NCI-H510A treated with DMSO at 0.1 percent for 48 hours (cell line): ENCODE results near the gene DIP2C.
"Not testable (repeated sequence)": the region's sequence is repeated elsewhere in the genome, so short reads cannot be mapped to it uniquely, and the experiment has no call there.

Source experiments
- DNase-seq: peaks from one replicate; lab custom pipeline; 2025; lab: John Stamatoyannopoulos, UW

The DIP2C gene

DNA sequence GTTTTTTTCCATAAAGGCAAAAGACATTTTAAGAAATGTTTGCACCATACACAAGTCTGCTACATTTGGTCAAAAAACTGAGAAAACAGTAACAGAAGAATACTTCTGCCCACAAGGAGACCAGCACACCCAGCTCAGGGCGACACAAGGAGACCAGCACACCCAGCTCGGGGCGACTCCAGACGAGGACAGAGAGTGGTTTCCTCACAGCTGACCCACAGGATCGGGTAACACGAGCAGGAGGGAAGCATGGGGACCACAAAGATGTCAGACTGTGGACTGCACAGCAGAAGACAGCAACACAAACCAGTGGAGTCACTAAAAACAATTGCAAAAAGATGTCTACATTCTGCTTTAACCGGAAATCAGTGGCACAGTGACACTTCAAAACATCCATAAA, 237.6 kb downstream of the DIP2C start:
- no peak for DNase-seq

DNA sequence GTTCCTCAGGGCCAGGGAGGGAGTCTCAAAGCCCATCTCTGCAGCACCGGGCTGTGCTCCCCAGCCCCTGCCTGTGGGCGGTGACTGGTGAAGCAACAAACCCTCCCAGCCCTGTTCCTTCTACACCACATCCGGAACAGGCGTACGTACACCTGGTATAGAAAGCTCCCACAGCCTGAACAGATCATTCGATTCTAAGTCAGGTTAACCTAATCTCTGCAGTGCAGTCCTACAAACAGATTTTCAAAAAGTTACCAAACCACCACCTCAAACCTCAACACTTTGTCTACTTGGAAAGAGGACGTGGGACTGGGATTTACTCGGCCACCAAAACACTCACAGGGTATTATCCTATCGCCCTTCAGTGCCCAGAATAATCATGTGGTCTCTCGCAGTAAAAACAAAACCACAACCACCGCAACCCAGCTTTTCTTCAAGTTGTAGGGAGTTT, 238.4 kb downstream of the DIP2C start:
- DNase-seq: no peak

DNA sequence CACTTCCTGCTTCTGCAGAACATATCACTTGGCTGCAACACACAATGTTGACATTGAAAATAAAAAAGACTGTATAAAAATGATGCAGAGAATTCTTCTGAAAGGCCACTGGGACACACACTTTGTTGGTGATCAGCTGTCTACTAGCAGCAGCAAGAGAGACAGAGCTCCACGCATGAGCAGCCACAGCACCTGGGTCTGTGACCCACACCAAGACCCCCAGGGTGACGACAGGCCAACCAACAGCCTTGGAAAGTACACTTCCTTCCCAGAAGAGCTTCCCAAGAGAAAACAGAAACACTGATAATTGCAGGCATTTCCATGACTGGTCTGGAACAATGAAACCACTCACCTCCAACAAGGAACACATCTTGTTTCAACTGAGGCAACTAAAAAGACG, 239.0 kb downstream of the DIP2C start:
- DNase-seq: no peak

DNA sequence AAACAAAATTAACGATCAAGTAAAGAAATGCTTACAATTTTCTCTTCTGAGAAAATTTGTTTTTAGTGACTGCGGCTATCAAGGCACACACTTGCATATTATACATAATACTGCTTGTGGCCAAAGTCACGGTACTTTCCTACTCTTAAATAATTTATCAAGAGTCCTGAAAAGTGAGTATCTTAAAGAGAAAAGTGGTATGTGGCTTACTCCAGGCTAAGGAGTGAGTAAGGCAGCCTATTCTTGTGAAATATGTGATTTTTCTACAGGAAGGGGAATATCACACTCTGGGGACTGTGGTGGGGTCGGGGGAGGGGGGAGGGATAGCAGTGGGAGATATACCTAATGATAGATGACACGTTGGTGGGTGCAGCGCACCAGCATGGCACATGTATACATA, 240.1 kb downstream of the DIP2C start:
- DNase-seq: not testable (repeated sequence)

DNA sequence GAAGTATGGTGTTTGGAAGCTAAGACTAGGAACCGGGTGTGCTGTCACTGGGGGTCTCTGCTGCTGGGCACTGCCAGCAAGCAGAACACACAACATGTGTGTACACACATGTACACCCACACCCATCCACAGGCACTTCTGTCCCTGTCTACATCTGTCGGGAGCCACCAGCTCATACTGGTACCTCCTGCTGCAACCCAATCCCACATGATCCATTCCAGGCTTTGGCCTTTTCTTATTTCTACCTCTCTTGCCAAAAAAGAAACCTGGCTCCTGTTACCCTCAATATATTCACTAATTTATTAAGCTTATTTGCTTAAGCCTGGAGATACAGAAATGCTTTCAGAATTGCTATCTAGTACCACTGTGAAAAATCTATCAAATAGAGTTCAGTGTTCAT, 246.0 kb downstream of the DIP2C start:
- no peak for DNase-seq

DNA sequence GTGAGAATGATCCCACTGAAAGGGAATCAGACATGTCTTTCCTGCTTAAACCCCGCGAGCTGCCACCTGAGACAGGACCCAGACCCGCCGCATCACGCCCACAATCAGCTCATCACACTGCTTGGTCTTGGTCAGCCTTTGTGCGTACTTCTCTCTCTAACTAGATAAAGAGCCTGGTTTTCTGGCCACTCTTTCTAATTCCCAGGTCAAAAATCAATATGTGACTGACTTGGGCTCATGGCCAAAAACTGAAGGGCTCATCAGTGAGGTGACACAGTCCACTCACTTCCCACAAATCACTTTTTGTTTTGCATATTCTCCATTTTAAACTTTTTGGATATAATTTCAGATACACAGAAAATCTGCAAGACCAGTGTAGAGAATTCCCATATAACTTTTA, 247.3 kb downstream of the DIP2C start:
- DNase-seq: no peak

DNA sequence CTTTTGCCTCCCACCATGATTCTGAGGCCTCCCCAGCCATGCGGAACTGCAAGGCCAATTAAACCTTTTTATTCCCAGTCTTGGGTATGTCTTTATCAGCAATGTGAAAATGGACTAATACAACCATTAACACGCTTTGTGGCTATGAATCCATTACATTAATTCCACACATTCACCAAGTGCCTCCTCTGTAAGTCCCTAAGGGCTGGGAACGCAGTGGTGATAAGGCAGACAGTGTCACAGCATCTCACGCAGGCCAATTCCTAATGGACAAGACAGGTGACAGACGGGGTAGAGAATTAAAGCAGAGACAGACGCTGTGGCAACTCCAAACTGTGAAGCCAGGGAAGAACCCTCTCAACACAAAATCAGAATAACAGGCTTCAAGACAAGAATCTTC, 247.8 kb downstream of the DIP2C start:
- no peak for DNase-seq

DNA sequence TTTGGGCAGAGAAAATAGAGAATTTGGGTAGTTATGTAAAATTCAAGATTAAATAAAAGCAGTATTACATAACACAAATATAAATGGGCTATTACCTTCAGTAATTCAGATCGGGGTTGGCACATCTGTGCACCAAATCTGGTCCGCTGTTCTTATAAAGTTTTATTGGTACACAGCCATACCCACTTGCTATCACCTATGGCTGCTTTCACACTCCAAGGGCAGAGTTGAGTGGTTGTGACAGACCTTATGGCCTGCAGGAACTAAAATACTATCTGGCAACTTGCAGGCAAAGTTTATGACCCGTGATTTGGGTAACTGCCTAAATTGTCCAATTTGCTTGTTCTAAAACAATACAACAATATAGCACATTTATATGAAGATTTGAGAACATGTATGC, 249.3 kb downstream of the DIP2C start:
- no peak for DNase-seq

DNA sequence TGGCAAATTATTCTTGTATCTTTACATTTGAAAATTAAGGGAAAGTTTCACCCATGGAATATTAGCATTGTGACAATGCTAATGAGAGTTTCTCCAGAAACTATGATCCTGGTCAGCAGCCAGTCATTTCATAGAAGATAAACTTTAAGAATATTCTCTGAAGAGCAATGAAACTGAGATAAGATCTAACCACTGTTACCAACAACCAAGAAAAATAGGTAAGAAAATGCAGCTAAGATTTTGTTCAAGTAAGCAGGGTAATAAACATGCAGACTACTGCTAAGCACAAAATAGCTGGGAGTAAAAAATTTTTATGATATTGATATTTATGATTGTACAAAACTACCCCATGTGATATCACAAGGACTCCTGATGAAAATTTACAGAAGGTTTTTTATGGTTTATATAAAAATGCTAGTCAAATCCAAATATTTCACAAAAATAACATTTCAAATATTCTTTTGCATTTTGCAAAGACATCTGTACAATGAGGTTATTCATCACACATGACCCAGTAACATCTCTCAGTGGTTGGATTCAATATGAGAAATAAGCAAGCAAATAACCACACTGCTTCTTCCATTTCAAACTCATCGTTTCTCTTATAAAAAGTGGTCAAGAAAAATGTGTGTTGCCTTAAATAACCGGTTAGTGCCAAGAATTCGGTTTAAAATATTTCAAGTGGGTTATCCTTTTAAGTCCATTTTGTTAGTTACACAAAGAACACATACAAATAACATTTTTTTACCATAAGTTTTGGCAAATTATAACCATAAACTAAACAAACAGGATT, 251.6 kb downstream of the DIP2C start:
- DNase-seq: no peak

DNA sequence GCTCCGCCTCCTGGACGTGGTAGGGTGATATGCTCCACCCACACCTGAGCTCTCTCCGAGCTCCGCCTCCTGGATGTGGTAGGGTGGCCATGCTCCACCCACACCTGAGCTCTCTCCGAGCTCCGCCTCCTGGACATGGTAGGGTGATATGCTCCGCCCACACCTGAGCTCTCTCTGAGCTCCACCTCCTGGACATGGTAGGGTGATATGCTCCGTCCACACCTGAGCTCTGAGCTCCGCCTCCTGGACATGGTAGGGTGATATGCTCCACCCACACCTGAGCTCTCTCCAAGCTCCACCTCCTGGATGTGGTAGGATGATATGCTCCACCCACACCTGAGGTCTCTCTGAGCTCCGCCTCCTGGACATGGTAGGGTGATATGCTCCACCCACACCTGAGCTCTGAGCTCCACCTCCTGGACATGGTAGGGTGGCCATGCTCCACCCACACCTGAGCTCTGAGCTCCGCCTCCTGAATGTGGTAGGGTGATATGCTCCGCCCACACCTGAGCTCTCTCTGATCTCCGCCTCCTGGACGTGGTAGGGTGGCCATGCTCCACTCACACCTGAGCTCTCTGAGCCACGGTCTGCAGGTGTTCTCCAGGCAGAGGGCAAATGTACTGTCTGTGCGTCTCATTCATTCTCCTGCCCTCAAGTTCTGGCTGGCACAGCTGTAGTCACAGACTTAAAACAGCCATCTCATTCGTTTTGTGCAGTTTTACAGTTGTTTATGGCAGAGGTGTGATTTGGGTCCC, 252.4 kb downstream of the DIP2C start:
- no peak for DNase-seq

DNA sequence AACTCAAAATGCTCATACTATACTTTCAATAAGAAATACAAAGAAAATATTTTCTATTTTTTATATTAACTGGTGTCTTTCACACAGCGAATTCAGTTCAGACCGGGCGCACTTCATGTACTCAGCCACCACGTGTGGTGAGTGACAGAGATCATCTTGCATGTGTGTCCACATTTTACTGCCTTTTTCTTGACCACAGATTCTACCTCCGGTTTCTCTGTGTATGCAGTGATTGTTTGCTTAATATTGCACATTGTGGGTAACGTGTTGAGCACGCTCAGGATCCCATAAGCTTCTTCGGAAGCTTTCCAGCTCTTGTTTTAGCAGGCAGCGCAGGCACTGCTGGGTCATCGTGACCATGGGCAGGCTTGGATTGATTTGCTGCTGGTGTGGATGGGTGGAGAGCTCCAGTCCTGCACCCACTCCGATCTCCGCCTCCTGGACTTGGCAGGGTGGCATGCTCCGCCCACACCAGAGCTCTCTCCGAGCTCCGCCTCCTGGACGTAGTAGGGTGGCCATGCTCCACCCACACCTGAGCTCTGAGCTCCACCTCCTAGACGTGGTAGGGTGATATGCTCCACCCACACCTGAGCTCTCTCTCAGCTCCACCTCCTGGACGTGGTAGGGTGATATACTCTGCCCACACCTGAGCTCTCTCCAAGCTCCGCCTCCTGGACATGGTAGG, 253.3 kb downstream of the DIP2C start:
- no peak for DNase-seq

DNA sequence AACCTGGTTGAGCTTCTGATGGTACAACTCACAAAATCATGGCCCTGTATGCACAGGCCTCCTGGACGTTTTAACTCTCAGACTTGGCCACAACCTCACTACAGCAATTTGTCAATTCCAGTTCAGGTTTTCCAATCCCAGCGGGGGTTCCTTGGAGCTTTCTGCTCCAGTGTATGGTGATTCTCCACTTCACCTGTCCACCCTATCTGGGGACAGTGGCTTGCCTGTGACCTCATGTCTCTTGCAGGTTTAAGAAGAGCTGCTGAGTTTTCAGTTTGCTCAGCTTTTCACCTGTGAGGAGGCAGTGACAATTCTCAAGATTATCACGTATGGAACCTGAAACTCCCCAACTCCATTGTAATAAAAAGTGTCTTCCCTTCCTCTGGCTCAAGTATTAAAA, 254.1 kb downstream of the DIP2C start:
- DNase-seq: no peak

DNA sequence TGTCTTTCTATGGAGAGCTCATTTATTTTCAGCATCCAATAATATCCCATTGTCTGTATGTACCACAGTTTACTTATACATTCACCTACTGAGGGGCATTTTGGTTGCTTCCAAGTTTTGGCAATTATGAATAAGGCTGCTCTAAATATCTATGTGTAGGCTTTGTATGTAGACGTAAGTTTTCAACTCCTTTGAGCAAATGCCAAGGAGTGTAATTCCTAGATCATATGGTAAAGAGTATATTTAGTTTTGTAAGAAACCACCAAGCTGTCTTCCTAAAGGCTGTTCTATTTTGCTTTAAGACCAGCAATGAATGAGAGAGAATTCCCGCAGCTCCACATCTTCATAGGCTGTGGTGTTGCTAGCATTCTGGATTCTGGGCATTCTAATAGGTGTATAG, 259.8 kb downstream of the DIP2C start:
- DNase-seq: no peak

DNA sequence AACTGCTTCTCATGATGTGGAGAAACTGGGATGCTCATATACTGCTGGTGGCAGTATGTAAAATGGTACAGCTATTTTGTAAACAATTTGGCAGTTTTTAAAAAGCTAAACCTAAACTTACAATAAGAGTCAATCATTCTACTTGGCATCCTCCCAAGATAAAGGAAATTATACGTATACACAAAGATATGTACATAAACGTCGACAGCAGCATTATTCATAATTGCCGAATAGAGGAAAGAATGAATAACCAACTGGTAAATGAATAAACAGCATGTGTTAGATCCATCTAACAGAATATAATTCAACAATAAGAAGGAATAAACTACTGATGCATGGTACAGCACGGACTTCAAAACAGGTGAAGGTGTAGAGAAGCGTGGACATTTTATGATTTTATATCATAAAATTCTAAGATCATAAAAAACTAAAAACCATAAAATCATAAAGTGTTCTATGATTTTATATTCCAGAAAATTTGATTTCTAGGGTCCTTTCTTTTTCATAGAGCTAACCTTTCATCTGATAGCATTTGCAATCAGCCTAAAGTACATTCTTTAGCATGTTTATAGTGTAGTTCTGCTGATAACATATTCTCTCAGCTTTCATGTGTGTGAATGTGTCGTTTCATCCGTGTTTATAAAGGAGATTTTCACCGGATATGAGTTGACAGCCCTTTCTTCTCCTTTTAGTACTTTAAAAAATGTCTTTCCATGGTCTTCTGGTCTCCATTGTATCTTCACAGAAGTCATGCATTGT, 261.5 kb downstream of the DIP2C start:
- DNase-seq: no peak

DNA sequence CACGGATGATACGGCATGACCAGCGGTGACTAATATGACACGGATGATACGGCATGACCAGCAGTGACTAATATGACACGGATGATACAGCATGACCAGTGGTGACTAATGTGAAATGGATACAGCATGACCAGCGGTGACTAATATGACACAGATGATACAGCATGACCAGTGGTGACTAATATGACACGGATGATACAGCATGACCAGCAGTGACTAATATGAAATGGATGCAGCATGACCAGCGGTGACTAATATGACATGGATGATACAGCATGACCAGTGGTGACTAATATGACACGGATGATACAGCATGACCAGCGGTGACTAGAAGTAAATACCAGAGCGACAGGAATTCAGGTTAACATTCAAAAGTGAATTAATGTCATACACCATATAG, 264.1 kb downstream of the DIP2C start:
- DNase-seq: not testable (repeated sequence)

DNA sequence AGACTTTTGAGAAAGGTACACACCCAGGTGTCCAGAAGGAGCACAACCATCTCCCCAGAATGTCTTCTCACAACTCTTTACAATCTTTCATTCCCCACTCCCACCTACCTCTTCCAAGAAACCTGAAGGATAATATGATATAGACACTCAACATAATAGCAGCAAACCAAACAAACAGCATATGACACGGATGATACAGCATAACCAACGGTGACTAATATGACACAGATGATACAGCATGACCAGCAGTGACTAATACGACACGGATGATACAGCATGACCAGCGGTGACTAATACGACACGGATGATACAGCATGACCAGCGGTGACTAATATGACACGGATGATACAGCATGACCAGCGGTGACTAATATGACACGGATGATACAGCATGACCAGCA, 264.7 kb downstream of the DIP2C start:
- not testable (repeated sequence) for DNase-seq

DNA sequence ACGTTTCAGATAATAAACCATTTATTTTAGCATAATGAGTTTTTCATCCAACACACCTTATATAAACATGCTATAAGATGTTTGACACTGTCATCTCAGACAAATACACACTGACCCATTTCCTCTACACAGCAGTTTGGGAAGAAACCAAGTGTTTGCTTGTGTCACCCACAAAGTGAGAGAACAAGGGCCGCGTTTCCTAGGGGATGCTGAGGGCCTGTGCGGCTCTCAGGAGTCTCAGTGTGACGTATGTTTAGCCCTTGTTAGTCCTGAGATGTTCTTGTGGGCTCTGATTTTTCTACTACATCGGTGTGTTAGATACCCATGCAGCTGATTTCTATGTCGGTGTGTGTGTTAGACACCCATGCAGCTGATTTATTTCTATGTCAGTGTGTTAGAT, 266.3 kb downstream of the DIP2C start:
- no peak for DNase-seq

DNA sequence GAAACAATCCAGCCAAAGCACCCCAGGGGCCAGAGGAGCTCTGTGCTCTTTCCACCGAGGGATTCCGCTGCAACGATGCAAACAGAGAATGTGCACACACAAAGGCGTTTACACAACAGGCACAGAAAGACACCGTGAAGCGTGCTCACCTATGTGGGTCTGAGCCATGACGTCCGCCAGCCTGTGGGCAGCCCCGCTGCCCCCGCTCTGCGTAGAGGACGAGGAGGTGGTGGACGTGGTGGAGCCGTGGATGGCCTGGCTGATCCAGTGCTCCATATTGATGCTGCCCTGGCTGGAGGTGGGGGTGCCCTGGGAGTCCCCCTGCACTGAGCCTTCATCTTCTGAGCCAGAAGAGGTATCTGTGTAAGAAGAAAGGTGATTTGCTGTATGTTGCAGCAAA, 266.8 kb downstream of the DIP2C start:
- no peak for DNase-seq

DNA sequence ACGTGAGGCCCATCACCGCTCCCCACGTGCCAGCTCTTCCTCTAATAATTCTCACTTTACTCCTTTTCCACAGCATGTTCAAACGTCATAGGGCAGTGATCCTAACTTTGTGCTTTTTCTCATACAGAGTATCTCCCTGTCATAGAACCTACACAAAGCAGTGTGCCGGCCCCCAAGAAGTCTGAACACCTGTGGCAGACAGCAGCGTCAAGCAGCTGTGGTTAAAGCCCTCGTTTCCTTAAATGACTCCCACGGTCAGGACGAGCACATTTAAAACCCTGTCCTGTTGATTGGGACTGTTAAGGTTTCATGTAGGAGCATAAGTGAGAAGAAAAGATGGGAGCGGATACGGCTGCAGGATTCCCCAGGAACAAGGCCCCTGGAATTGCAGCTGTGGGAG, 267.2 kb downstream of the DIP2C start:
- DNase-seq: no peak

DNA sequence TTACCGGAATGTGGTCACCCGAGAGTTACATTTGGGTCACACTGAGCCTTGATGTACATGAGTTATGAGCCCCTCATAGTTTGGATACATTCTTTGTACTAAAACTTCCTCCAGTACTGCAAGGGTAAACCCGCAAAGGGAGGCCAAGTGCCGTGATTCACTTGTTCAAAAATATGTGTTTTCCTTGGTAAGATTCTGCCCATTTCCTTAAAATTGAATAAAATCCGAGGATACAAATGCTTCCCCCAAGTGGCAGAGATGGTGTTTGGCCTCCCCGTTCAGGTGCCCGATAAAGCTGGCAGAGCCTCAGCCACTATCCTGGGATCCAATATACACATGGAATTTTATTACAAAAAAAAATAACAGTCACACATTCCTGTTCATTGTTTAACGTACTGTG, 268.3 kb downstream of the DIP2C start:
- DNase-seq: no peak

DNA sequence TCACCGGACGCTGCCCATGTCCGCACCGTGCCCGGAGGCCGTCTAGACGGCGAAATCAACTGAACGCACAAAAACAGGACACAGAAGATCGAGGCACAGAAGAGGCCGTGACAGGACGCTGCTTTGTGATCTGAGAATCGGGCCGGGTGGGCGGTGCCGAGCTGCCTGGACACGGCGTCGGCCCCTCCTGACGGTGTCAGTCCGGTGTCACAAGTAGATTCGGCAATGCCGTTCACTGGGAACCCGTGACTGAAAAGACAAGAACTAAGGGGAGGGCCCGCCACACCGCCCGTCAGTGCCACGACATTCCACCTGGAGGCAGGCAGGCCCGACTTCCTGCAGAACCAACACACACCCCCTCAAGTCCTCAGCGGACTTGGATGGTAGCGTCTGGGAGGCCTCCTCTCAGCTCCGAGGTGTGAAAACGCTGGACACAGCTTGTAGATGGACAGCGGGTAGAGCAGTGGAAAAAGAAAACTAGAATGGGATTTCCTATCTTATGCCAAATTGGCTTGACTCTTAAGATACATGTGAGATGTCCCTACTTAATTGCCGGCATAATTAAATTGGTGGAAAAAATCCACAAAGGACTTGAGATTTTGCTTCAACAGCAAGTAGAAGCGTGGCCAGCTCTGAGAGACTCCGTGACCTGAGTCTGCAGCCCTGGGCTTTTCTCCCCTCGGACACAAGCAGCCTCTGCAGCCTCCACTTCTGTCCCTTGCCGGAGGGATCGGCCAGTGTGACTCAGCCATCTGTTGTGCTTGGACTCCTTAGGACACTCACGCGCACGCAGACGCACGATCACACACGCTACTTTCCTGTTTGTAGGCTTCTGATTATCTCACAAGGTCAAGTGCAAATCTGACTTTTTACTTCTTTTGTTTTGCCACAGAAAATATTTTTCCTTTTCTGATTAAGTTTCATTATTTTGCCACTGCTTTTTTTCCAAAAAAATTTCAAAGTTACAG, 269.0 kb downstream of the DIP2C start:
- DNase-seq: no peak
